HEK293 (cell line): ENCODE data around the gene CDH10.

Source experiments
- CTCF ChIP-seq: fragments of 450-650 bp; formaldehyde crosslinking; IDR thresholded peaks from 2 replicates; pipeline ENCODE4 v1.5.1; 2016; ENCODE audit warnings: missing biosample characterization, missing genetic modification characterization
- OVOL3 ChIP-seq: fragments of 450-650 bp; formaldehyde crosslinking; IDR thresholded peaks from 2 replicates; pipeline ENCODE4 v1.5.1; 2016; ENCODE audit warnings: missing biosample characterization, missing genetic modification characterization
- RBAK ChIP-seq: fragments of 450-650 bp; formaldehyde crosslinking; IDR thresholded peaks from 2 replicates; pipeline ENCODE4 v1.5.1; 2016; ENCODE audit warnings: missing biosample characterization, missing genetic modification characterization
- ZNF174 ChIP-seq: fragments of 450-650 bp; formaldehyde crosslinking; IDR thresholded peaks from 2 replicates; pipeline ENCODE4 v1.5.0; 2017; ENCODE audit warnings: missing biosample characterization, mild to moderate bottlenecking, missing genetic modification characterization
- ZNF175 ChIP-seq: fragments of 450-650 bp; formaldehyde crosslinking; IDR thresholded peaks from 2 replicates; pipeline ENCODE4 v1.5.1; 2016; ENCODE audit warnings: missing biosample characterization, missing genetic modification characterization
- ZNF239 ChIP-seq: fragments of 450-650 bp; formaldehyde crosslinking; IDR thresholded peaks from 2 replicates; pipeline ENCODE4 v1.5.1; 2016; ENCODE audit warnings: missing biosample characterization, missing genetic modification characterization
- ZNF26 ChIP-seq: fragments of 450-650 bp; formaldehyde crosslinking; IDR thresholded peaks from 2 replicates; pipeline ENCODE4 v1.5.1; 2016; ENCODE audit warnings: missing biosample characterization, missing genetic modification characterization
- ZNF280D ChIP-seq: fragments of 450-650 bp; formaldehyde crosslinking; IDR thresholded peaks from 2 replicates; pipeline ENCODE4 v1.5.1; 2016; ENCODE audit warnings: missing biosample characterization, missing genetic modification characterization
- ZNF510 ChIP-seq: fragments of 450-650 bp; formaldehyde crosslinking; IDR thresholded peaks from 2 replicates; pipeline ENCODE4 v1.5.1; 2018; ENCODE audit warnings: mild to moderate bottlenecking, missing genetic modification characterization, missing biosample characterization; ENCODE audit not compliant: insufficient replicate concordance
- ZNF677 ChIP-seq: fragments of 450-650 bp; IDR thresholded peaks from 2 replicates; pipeline ENCODE4 v1.5.0; 2018; ENCODE audit warnings: missing biosample characterization, mild to moderate bottlenecking, missing genetic modification characterization, moderate library complexity
- ZNF785 ChIP-seq: fragments of 450-650 bp; formaldehyde crosslinking; IDR thresholded peaks from 2 replicates; pipeline ENCODE4 v1.5.1; 2016; ENCODE audit warnings: missing biosample characterization, missing genetic modification characterization
- TF ChIP-seq, protein P1 (sequence below): fragments of 450-650 bp; formaldehyde crosslinking; IDR thresholded peaks from 2 replicates; pipeline ENCODE4 v1.5.1; 2016; ENCODE audit warnings: missing biosample characterization, missing genetic modification characterization, low read depth
- TF ChIP-seq, protein P2 (sequence below): fragments of 450-650 bp; formaldehyde crosslinking; IDR thresholded peaks from 2 replicates; pipeline ENCODE4 v1.5.1; 2016; ENCODE audit warnings: missing biosample characterization, missing genetic modification characterization, low read depth
- TF ChIP-seq, protein P3 (sequence below): IDR thresholded peaks from 2 replicates; pipeline ENCODE4 v1.6.1; 2011; ENCODE audit warnings: mild to moderate bottlenecking, low read depth, low read length, borderline replicate concordance

GRCh38 chr5:24616566-24616965 is 28.2 kb downstream of the CDH10 start:
- no peak for TF ChIP-seq CTCF (tag by site-specific recombination)
- TF ChIP-seq, protein P1, sequence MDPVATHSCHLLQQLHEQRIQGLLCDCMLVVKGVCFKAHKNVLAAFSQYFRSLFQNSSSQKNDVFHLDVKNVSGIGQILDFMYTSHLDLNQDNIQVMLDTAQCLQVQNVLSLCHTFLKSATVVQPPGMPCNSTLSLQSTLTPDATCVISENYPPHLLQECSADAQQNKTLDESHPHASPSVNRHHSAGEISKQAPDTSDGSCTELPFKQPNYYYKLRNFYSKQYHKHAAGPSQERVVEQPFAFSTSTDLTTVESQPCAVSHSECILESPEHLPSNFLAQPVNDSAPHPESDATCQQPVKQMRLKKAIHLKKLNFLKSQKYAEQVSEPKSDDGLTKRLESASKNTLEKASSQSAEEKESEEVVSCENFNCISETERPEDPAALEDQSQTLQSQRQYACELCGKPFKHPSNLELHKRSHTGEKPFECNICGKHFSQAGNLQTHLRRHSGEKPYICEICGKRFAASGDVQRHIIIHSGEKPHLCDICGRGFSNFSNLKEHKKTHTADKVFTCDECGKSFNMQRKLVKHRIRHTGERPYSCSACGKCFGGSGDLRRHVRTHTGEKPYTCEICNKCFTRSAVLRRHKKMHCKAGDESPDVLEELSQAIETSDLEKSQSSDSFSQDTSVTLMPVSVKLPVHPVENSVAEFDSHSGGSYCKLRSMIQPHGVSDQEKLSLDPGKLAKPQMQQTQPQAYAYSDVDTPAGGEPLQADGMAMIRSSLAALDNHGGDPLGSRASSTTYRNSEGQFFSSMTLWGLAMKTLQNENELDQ, result no peak
- no peak for TF ChIP-seq ZNF239 (tag by site-specific recombination)
- TF ChIP-seq ZNF677 (tag by site-specific recombination), result no peak
- TF ChIP-seq, protein P2, sequence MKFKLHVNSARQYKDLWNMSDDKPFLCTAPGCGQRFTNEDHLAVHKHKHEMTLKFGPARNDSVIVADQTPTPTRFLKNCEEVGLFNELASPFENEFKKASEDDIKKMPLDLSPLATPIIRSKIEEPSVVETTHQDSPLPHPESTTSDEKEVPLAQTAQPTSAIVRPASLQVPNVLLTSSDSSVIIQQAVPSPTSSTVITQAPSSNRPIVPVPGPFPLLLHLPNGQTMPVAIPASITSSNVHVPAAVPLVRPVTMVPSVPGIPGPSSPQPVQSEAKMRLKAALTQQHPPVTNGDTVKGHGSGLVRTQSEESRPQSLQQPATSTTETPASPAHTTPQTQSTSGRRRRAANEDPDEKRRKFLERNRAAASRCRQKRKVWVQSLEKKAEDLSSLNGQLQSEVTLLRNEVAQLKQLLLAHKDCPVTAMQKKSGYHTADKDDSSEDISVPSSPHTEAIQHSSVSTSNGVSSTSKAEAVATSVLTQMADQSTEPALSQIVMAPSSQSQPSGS (tag by site-specific recombination), result no peak
- no peak for TF ChIP-seq RBAK (tag by site-specific recombination)
- TF ChIP-seq ZNF280D (tag by site-specific recombination), result no peak
- TF ChIP-seq ZNF175 (tag by site-specific recombination), result no peak
- no peak for TF ChIP-seq ZNF785 (tag by site-specific recombination)
- TF ChIP-seq ZNF26 (tag by site-specific recombination), result no peak
- TF ChIP-seq OVOL3, result no peak
- no peak for TF ChIP-seq ZNF174 (tag by site-specific recombination)
- TF ChIP-seq ZNF510, result no peak
- TF ChIP-seq, protein P3, sequence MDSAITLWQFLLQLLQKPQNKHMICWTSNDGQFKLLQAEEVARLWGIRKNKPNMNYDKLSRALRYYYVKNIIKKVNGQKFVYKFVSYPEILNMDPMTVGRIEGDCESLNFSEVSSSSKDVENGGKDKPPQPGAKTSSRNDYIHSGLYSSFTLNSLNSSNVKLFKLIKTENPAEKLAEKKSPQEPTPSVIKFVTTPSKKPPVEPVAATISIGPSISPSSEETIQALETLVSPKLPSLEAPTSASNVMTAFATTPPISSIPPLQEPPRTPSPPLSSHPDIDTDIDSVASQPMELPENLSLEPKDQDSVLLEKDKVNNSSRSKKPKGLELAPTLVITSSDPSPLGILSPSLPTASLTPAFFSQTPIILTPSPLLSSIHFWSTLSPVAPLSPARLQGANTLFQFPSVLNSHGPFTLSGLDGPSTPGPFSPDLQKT, result no peak
